Stimulated activated CD4-positive, alpha-beta T cell treated with anti-CD3 and anti-CD28 coated beads, Interleukin-4, amount 100 ng/mL, for 1 hour (primary cell): ENCODE measurements around the gene SNTG2.
"Not testable (repeated sequence)": the region's sequence is repeated elsewhere in the genome, so short reads cannot be mapped to it uniquely, and the experiment has no call there.

Experiments
- DNase-seq: peaks from one replicate; pipeline ENCODE4 v3.0.0-alpha.2; 2020

The SNTG2 gene

DNA sequence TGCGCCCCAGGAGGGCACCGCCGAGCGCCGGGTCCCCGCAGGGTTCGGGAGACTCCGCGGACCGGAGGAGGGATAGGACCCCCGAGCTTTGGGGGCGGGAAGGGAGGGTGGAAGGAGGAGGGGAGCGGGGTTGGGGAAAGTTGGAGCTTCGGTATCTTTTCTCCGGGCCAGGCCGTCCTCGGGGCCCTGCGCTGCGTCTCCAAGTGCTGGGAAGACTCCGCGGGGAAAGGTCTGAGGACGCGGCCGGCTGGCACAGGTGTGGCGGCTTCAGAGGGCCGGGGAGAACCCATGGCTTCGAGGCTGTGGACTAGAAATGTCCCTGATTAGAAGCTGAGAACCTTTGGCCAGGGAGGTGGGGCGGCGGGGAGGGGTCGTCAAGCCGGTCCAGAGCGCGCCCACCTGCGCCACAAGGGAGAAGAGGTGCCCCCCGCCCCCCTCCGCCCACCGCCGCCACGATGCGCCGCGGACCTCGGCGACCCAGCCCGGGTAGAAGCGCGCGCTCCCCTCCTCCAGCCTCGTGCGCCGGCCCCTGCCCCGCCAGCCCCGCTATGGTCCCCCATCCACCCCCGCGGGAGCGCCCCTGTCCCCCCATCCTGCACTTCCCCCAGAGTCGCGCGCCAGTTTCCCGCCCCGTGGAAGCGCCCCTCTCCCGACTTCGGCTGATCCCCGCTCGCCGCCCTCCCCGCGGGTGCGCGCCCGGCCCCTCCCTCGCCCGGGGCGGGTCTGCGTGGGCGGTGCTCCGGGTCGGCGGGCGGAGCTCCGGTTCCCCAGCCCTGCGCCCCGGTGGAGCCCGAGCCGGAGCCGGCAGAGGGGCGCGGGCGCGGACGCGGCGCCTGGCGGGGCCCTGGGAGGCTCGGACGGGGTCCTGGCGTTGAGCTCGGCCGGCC lies at the start of gene SNTG2:
SNTG2 (plus strand) TSS at position 770 of the 887 bp plus-strand sequence. CDS start 148 bp downstream, outside the sequence.
- DNase-seq, result peak; percentile 67

DNA sequence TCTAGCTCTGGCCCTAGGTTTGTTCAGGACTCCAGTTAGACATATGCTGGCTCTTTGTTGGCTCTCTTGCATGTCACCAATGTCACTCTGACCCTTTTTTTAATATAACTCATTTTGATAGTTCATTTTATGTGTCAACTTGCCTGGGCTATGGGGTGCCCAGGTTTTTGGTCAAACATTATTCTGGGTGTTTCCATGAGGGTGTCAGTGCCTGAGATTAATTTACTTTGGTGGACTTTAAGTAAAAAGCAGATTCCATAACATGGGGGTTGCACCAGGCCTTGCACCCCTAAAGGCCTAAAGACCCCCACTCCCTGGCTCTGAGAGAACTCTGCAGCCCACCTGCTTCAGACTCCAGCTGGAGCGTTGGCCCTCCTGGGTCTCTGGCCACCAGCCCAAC lies 48.1 kb upstream of the SNTG2 start:
- DNase-seq, result no peak

DNA sequence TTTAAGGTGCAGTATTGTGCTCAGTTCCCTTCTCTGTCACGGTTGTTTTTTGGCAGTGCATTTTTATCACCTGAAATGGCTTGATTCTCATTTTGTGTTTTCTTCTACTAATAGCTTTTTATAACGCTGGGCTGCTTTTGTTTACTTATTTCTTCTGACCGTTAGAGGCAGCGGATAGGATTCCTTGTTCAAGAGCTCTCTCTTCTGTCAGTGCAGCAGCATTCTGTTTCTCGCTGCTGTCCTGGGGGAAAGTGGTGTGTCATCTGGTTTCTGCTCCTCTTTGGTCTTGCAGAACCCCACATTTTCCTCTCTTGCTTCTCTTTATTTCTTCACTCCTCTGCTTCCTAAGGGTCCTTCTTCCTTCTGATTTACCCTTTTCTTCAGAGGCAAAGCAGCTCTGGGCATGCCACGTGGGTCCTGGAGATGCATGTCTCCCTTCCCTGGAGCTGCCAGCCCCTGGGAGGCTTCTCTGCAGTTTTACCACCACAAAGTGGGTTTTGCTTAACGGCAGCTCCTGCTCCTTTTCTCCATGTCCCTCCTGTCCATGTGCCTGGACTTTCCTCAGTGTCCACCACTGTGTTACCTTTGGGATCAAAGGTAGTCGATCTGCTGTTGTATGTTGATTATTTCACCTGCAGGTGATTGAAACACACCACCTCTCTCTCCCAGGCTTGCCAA lies 47.3 kb upstream of the SNTG2 start:
- no peak for DNase-seq

DNA sequence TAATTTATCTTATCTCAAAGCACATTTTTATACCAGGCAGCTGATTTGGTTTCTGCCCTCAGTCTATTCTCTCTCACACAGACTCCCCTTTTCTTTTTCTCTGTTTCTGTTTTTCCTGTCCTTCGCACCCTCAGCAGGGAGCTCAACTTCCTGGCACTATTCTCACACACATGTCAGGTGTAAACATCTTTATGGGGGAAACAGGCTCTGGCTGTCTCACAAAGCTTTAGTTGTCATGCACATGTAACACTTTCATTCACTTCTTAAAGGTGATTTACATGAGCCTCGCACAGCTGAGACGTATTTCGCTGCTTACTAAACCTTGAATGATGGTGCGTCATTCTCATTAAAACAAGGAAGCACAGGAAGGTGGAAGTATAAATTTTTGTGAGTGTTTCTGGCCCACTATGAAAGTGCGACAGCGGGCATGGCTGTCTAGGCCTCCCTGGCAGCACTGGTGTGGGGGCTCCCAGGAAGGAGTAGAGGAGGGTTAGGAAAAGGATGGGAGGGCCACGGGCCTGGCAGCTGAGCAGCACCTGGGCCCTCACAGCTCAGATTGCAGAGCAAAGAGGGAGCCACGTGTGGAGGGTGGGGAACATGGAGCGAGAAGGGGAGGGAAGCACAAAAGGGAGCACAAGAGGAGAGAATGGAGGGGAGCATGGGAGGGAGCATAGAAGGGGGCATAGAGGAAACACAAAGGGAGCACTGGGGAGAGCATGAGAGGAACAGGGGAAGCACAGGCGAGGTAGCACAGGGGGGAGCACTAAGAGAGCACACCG lies 46.2 kb upstream of the SNTG2 start:
- no peak for DNase-seq

DNA sequence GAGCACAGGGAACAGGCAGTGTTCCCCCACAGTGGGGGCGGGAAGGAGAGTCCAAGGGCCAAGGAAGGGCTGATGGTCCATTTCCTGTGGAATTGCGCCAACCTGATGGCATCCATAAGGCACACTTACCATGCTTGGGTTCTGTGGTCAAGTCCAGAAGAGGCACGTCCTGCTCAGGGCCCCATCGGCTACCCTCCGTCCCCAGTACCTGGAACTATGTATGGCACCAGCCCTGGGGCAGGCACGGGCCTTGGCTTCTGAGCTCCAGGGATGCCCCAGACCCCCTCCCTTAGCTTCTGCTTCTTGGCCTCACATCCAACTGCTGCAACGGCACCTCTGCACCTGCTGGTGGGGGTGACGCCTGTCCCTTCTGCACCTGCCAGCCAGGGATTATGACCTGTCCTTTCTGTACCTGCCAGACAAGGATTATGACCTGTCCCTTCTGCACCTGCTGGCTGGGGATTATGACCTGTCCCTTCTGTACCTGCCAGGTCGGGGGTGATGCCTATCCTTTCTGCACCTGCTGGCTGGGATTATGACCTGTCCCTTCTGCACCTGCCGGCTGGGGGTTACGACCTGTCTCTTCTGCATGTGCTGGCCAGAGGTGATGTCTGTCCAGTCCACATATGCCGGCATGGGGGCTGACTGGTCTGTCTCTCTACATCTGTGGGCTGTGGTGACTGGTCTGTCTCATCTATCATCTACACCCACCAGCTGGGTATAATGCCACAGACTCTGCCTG lies 45.4 kb upstream of the SNTG2 start:
- DNase-seq, result no peak

DNA sequence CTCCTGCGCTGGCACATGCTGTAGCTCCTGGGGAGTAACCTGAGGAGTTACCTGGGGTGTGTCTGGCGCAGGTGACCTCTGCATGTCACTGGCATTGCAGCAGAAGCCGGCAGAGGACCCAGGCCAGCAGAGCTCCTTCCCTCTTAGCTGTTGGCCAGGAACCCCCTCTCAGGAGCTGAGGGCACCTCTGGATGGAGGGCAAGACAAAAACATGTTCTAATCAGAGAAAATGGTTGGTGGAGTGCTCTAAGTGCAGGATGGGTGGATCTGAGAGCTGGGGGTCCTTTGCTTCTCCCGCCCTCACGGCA lies 44.9 kb upstream of the SNTG2 start:
- DNase-seq, result no peak

DNA sequence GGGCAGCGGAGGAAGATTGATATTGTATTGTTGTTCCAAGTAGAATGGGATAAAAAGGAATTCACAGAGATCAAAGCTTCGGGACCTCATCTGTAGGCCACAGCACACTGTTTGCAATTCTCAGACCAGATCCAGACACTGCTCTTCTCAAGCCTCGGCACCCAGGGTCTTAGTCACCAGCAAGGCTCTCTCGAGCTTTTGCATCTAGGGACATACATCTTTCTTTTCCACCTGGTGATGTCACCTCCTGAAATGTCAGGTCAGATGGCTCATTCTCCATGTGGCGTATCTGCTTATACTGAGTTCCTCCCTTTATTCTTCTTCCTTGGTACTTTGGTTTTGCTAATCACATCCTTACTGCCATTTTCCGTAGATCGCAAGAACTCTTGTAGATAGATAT lies 42.9 kb upstream of the SNTG2 start:
- no peak for DNase-seq

DNA sequence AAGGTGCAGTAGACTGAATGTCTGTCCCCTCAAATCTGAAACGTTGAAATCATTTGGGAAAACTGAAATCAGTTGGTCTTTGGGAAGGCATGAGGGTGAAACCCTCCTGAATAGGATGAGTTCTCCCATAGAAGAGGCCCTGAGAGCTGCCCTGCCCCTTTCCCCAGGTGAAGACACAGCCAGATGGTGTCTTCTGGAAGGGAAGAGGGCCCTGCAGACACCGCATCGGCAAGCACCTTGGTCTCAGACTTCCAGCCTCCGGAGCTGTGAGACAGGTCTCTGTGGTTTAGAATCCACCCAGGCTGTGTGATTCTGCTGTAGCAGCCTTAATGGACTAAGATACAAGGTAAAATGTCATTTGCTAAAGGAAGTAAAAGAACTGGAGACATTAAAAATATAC lies 42.1 kb upstream of the SNTG2 start:
- no peak for DNase-seq

DNA sequence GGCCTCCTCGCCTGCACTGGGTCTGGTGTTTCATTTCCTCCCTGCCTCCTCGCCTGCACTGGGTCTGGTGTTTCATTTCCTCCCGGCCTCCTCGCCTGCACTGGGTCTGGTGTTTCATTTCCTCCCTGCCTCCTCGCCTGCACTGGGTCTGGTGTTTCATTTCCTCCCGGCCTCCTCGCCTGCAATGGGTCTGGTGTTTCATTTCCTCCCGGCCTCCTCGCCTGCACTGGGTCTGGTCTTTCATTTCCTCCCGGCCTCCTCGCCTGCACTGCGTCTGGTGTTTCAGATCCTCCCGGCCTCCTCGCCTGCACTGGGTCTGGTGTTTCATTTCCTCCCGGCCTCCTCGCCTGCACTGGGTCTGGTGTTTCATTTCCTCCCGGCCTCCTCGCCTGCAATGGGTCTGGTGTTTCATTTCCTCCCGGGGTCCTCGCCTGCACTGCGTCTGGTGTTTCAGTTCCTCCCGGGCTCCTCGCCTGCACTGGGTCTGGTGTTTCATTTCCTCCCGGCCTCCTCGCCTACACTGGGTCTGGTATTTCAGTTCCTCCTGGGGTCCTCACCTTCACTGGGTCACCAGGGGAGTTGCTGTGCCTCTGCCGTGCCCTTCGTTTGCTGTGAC lies 40.8 kb upstream of the SNTG2 start:
- DNase-seq, result not testable (repeated sequence)

DNA sequence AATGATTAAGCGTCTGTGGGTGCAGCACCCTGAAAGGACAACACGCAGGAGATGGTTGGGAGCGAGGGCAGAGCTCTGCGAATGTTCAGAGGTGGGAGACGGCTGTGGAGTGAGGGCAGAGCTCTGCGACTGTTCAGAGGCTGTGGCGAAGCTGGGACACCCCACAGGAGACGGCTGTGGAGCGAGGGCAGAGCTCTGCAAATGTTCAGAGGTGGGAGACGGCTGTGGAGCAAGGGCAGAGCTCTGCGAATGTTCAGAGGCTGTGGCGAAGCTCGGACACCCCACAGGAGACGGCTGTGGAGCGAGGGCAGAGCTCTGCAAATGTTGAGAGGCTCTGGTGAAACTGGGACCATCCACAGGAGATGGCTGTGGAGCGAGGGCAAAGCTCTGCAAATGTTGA lies 40.0 kb upstream of the SNTG2 start:
- DNase-seq, result no peak

DNA sequence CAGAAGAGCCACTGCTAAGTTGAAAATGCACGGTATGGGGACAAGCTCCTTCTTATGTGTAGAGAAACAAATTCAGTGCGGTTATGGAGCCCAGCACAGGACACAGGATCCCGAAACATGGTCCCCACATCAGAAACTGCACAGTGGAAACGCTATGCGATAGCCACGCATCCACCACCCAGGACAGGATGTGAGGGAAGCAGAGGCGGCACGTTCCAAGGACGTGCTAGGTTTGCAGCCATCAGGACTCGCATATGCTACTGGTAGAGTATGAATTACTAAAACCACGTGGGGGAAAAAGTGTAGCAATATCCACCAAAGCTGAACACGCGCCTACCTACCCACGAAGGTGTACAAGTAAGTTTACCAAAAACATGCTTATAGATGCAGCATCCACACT lies 34.7 kb upstream of the SNTG2 start:
- DNase-seq, result no peak

DNA sequence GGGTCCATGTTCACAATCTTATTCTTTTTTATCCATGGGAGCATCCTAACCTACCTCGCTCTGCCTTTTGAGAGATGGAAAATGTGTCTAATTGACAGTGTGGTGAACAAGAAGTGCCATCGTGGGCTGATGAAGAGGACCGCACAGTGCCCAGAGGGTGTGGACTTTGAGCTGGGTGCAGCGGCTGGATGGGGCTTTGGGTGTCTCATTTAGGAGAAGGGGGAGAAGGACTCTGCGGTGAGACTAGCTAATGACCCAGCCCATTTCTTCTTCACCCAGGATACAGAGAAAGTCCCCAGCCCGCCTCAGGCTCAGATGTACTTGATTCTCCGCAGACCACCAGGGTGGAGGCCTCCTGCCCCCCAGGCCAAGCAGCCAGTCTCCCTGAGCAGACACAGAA lies 33.7 kb upstream of the SNTG2 start:
- DNase-seq, result no peak

DNA sequence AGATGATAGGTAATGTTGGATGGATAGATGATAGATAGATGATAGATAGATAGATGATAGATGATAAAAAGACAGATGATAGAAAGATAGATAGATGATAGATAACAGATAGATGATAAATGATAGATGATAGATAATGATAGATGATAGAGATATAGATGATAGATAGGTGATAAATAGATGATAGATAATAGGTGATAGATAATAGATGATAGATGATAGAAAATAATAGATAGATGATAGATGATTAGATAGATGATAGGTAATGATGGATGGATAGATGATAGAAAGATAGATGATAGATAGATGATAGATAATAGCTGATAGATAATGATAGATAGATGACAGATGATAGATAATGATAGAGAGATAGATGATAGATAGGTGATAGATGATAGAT lies 31.0 kb upstream of the SNTG2 start:
- no peak for DNase-seq

DNA sequence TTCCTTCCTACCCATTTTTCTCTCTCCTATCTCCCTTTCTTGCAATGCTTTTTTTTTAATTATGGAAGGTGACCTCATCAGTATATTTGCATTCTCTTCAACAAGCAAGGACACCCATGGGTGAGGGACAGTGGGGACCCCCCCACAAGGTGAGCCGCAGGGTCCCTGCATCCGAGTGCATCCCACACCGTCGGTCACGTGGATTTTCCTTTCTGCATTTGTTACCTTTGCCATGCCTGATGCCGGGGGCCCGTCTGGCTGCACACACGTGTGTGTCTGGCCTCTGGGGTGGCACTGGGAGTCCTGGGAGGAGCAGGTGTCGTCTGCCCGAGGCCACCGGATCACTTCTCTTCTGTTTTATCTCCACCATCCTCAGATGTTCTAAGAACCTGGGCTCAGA lies 30.1 kb upstream of the SNTG2 start:
- no peak for DNase-seq

DNA sequence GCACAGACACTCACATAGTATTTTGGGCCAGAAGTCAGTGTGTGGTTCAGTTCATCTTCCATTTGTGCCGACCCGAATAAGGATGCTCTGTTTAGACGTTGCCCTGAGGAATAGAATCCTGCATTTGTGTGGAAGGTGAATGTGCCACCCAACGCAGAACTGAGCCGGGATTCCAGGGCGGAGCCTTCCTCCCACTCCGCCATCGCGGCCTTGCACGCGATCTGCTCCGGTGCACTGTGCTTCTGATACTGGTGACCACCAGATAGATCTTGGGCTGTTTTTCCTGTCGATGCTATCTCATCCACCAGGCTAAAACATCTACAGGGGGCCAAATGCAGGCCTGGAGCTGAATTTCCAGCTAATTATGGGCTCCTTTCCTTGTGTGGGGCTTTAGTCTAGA lies 29.6 kb upstream of the SNTG2 start:
- no peak for DNase-seq

DNA sequence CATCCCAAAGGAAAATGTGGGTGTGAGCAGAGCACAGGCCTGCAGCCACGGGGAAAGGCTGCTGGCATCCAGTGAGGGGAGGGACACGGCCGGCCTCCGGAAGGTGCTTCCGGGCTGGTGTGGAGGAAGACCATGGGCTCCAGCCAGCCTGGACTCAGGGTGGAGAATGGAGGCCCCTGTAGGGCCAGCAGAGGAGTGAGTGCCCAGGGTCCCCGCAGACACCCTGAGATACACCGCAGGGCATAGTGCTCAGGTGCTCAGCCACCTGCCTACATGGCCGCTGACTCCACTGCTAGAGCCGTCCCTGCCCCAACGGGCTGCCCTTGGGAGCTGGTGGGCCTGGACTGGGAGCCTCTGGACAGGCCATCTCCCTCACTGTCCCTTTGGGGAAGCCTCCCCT lies 28.5 kb upstream of the SNTG2 start:
- DNase-seq, result no peak

DNA sequence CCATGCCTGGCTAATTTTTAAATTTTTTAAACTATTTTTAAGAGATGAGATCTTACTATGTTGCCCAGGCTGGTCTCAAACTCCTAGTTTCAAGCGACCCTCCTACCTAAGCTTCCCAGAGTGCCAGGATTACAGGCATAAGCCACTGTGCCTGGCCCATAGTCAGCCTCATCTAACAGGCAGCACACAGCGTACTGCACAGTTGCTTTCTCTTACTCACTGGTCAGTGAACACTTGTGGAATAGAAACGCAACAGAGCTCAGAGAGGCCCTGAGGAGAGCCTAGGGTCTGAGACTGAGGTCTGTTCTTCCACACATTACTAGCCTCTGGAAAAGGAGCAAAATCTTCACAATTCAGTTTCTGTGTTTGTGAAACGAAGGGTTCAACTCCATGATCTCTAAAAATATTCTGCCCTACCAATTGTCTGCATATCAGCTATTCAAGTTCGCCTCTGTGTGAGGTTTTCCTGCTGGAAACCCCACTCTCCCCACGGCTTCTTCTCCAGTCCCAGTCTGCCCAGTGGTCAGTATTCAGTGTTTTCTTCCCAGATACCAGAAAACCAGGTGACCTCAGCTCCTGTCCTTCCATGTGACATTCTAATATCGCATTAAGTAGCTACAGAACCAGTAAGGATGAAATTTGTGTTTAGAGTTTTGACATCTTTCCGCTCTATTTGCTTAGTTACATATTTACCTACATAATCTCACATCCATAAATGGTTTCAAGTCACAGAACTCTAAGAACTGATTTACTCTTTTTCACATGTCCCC lies 26.6 kb upstream of the SNTG2 start:
- no peak for DNase-seq

DNA sequence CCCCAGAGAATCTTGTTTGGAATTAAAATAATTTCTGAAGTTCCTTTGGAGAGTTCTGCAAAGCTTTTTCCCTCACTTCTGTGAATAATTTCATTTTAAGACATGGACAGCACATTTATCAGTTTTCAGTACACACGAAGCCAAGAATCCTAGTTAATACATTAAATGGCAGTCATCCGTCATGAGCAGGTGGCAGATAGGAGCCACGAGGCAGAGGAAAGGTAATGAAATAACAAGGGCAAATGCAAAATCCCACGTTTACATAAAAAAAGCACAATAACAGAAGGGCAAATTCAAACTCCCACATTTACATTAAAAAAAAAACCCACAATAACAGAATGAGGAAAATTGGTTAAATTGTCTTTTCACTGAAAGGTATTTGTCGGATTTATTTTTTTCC lies 25.9 kb upstream of the SNTG2 start:
- DNase-seq, result no peak

DNA sequence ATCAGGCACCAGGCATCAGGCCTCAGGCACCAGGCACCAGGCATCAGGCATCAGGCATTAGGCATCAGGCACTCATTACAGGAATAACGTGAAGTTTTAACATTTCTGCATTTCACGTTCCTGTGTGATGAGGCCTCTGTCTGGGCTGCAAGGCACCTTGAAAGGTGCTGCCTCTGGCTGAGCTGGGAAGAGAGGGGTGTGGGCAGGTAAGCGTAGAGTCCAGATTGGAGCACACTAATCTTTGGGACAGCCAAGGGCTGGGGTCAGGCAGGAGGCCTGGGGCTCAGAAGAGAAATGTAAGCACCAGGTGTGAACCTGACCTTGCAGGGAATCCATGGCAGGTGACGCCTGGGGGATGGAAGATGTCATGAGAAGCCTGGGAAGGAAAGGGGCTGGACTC lies 25.3 kb upstream of the SNTG2 start:
- DNase-seq, result no peak

DNA sequence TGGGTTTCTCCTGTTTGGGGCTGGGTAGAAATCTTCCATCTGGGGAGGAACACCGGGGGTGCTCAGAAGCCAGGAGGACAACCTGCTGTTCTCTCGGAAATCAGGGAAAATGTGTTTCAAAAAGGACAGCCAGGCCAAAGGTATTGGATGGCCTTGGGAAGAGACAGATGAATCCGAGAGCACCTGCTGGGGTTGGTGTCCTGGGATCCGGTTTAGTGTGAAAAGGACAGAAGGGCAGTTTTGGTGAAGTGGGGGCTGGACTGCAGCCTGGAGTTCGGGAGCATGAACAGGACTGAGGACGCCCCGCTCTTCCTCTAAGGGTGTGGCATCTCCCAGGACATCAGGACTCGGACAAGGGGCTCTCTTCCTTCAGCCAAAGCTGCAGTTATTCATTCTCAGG lies 24.9 kb upstream of the SNTG2 start:
- no peak for DNase-seq

DNA sequence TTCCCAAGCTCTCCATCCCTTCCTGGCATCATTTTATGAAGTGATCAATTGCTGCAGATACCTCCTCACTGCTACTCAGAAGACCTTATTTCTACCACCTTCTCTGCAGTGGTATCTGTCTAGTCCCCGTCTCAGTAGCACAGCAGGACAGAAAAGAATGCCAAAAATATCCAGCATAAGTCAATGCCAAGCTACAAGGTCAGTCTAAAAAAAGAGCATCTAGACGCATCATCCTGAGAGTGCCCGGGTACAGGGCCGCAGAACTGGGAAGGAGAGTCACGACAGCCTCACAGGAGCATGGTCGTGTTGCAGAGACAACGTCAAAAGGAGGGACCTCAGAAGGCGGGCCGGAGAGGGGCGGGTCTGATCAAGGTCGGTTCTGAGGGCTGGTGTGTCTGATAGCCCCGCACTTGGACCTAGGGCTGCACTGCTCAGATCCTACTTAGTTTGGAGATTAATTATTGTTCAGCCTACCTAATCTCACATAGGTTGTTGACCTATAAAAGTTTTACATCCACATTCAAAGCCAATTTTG lies 24.3 kb upstream of the SNTG2 start:
- DNase-seq, result no peak

DNA sequence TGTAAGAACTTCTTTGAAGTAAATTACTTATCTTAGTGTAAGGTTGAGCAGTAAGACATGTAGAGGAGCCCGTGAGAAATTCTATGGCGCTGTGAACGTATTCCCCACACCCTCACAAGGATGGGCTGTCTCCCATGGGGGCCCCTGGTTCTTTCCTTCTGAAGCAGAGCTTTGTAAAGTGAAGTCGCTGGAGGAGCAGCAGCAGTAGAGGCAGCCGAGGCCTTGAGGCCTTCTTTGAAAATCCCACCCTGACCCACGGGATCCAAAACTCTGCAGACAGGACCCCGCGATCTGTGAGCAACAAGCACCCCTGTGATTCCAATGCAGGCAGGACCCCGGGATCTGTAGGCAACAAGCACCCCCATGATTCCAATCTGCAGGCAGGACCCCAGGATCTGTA lies 23.8 kb upstream of the SNTG2 start:
- DNase-seq, result no peak
